Skeletal muscle satellite cell (primary cell): ENCODE data around the gene DHRS9.

ENCODE experiments used
- H3K27me3 ChIP-seq: 2 replicates; pipeline ENCODE4 v1.7.0; 2013; ENCODE audit warnings: low read length; ENCODE audit not compliant: control insufficient read depth, insufficient read depth
- H3K36me3 ChIP-seq: 2 replicates; pipeline ENCODE4 v1.7.0; 2013; ENCODE audit warnings: mild to moderate bottlenecking, control low read depth, low read length; ENCODE audit not compliant: insufficient read depth
- H3K4me1 ChIP-seq: 2 replicates; pipeline ENCODE4 v1.7.0; 2013; ENCODE audit warnings: low read length; ENCODE audit not compliant: control insufficient read depth, insufficient read depth
- H3K4me2 ChIP-seq: 2 replicates; pipeline ENCODE4 v1.7.0; 2013; ENCODE audit warnings: mild to moderate bottlenecking, low read length
- H3K4me3 ChIP-seq: 2 replicates; pipeline ENCODE4 v1.7.0; 2013; ENCODE audit warnings: low read length
- H3K9ac ChIP-seq: 2 replicates; pipeline ENCODE4 v1.7.0; 2013; ENCODE audit warnings: mild to moderate bottlenecking, low read depth, low read length, moderate library complexity
- H3K9me3 ChIP-seq: replicated peaks from 2 replicates; pipeline ENCODE4 v1.7.0; 2013; ENCODE audit warnings: mild to moderate bottlenecking, control low read depth, low read length

Gene DHRS9

GRCh38 chr2:169141713-169142352, 72.5 kb downstream of the DHRS9 start:
- Histone ChIP-seq H3K4me3 (no peak overlapping the region), H3K9ac (no peak overlapping the region), H3K36me3 (no peaks in the 10 kb centered on the region), H3K9me3 (no peaks in the 10 kb centered on the region), H3K4me1 (no peaks in the 10 kb centered on the region), H3K27me3 (no peaks in the 10 kb centered on the region), H3K4me2 (no peak overlapping the region)

- Histone ChIP-seq H3K9ac (no peak overlapping the region), H3K27me3 (no peaks in the 10 kb centered on the region), H3K36me3 (no peaks in the 10 kb centered on the region), H3K4me2 (no peak overlapping the region), H3K4me3 (no peak overlapping the region), H3K9me3 (no peaks in the 10 kb centered on the region), H3K4me1 (no peaks in the 10 kb centered on the region)
These were observed 74.6 kb downstream of the DHRS9 start for GRCh38 chr2:169143998-169144397.
